ENCODE data around the gene TMEM18. TPM values are rescaled to one million over a fixed set of nuclear protein-coding genes. Genes with fewer than 3 reads are reported as not detected.

Gene TMEM18
- total RNA-seq, 1 experiment from 2014 or later: 33.5 TPM

DNA sequence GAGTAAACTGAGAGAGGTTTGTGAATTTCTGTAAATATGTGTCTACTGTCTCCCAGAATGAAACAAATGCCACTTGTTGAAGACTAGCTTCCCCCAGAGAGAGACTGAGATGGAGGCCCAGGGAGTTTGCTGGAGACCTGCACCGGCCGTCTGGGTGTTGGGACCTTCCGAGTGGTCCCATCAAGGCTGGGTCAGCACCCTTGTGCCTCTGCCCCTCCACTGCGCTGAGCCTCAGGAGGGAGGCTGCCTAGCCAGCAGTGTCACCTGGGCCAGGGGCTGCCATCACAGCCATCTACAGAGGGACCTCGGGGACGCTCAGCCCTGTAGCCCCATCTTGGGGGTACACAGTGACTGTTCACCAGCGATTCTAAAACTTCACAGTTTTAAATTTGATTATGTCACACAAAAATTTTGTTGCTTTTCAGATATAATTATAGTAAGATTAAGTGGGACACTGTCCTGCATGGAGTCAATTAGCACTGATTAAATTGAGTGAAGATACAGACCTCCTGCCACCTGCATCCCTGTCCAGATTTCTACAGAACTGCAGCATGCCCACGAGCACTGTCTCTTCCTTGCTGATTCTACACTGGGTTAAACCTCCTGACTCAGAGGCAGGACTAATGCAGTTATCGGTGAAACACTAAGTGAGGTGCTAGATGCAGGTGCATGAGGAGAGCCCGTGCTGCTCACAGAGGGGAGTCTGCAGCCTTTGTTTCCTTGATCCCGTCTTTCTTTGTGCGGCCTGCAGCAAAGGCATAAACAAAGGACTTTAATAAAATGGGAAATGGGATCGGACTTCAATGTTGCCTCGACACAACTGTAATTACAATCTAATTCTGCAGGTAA, 50.5 kb downstream of the TMEM18 start:
- ChIA-PET POLR2A (no interaction called here), RAD21 (ENCODE audit: low non-redundant PET in 1 of 2, low total read pairs in 2 of 2, uncharacterized antibody in 2 of 2, unreplicated experiment in 2 of 2) (no interaction called here), CTCF (no interaction called here)
- no peaks in the 10 kb centered on the region for H3K79me2 ChIP-seq (ENCODE audit: insufficient read depth, low read length)
- H2AFZ ChIP-seq (ENCODE audit: low read depth, low read length, poor library complexity, severe bottlenecking): no peak overlapping the region
- no peaks in the 10 kb centered on the region for H3K27me3 ChIP-seq (ENCODE audit: insufficient read depth, low read length)
- H3K36me3 ChIP-seq (ENCODE audit: control insufficient read depth in 1 of 2, insufficient read depth in 2 of 2, low read length in 2 of 2): no peaks in the 10 kb centered on the region
- TF ChIP-seq JUND (IDR thresholded peaks at IDR 0.05) (no peak), POLR2AphosphoS5 (IDR thresholded peaks at IDR 0.05; ENCODE audit: low read depth, low read length) (no peak), EZH2 (IDR thresholded peaks at IDR 0.05) (no peak), ZFX (IDR thresholded peaks at IDR 0.05) (no peak), TCF7L2 (IDR thresholded peaks at IDR 0.05; ENCODE audit: borderline replicate concordance, extremely low read depth, insufficient read depth, insufficient read length) (no peak), SP1 (IDR thresholded peaks at IDR 0.05; ENCODE audit: low read depth) (no peak), FOSL1 (IDR thresholded peaks at IDR 0.05; ENCODE audit: low read depth) (no peak), YY1 (IDR thresholded peaks at IDR 0.05; ENCODE audit: extremely low read depth, insufficient replicate concordance, low read depth, low read length) (no peak), POLR2A (IDR thresholded peaks at IDR 0.05; ENCODE audit: borderline replicate concordance, extremely low read depth, insufficient read depth, insufficient read length) (no peak), EZH2phosphoT487 (IDR thresholded peaks at IDR 0.05; ENCODE audit: borderline replicate concordance) (no peak), RAD21 (IDR thresholded peaks at IDR 0.05; ENCODE audit: low read depth) (no peak), ZNF274 (IDR thresholded peaks at IDR 0.05; ENCODE audit: low read depth, low read length) (no peak), EGR1 (IDR thresholded peaks at IDR 0.05; ENCODE audit: low read depth) (no peak), ELF1 (IDR thresholded peaks at IDR 0.05; ENCODE audit: borderline replicate concordance, low read depth) (no peak), CEBPB (IDR thresholded peaks at IDR 0.05; ENCODE audit: low read depth) (no peak), SRF (IDR thresholded peaks at IDR 0.05; ENCODE audit: low read depth) (no peak)
- TF ChIP-seq, protein P1, sequence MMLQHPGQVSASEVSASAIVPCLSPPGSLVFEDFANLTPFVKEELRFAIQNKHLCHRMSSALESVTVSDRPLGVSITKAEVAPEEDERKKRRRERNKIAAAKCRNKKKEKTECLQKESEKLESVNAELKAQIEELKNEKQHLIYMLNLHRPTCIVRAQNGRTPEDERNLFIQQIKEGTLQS (IDR thresholded peaks at IDR 0.05): no peak
- TF ChIP-seq, protein P2, sequence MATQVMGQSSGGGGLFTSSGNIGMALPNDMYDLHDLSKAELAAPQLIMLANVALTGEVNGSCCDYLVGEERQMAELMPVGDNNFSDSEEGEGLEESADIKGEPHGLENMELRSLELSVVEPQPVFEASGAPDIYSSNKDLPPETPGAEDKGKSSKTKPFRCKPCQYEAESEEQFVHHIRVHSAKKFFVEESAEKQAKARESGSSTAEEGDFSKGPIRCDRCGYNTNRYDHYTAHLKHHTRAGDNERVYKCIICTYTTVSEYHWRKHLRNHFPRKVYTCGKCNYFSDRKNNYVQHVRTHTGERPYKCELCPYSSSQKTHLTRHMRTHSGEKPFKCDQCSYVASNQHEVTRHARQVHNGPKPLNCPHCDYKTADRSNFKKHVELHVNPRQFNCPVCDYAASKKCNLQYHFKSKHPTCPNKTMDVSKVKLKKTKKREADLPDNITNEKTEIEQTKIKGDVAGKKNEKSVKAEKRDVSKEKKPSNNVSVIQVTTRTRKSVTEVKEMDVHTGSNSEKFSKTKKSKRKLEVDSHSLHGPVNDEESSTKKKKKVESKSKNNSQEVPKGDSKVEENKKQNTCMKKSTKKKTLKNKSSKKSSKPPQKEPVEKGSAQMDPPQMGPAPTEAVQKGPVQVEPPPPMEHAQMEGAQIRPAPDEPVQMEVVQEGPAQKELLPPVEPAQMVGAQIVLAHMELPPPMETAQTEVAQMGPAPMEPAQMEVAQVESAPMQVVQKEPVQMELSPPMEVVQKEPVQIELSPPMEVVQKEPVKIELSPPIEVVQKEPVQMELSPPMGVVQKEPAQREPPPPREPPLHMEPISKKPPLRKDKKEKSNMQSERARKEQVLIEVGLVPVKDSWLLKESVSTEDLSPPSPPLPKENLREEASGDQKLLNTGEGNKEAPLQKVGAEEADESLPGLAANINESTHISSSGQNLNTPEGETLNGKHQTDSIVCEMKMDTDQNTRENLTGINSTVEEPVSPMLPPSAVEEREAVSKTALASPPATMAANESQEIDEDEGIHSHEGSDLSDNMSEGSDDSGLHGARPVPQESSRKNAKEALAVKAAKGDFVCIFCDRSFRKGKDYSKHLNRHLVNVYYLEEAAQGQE (IDR thresholded peaks at IDR 0.05; ENCODE audit: low read depth): no peak
- TF ChIP-seq, protein P3, sequence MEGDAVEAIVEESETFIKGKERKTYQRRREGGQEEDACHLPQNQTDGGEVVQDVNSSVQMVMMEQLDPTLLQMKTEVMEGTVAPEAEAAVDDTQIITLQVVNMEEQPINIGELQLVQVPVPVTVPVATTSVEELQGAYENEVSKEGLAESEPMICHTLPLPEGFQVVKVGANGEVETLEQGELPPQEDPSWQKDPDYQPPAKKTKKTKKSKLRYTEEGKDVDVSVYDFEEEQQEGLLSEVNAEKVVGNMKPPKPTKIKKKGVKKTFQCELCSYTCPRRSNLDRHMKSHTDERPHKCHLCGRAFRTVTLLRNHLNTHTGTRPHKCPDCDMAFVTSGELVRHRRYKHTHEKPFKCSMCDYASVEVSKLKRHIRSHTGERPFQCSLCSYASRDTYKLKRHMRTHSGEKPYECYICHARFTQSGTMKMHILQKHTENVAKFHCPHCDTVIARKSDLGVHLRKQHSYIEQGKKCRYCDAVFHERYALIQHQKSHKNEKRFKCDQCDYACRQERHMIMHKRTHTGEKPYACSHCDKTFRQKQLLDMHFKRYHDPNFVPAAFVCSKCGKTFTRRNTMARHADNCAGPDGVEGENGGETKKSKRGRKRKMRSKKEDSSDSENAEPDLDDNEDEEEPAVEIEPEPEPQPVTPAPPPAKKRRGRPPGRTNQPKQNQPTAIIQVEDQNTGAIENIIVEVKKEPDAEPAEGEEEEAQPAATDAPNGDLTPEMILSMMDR (IDR thresholded peaks at IDR 0.05 in 2 of 3, conservative IDR thresholded peaks at IDR 0.05 in 1 of 3; ENCODE audit: borderline replicate concordance in 1 of 3, insufficient read depth in 1 of 3, low read depth in 2 of 3, low read length in 2 of 3): no peak
- DNase-seq (ENCODE audit: low read depth, low spot score): no peak
- no TSS peak for BruUV-seq (replicated peaks)
- intact Hi-C loops (cut with micrococcal nuclease): no loop called here
- no peak for ATAC-seq
- H3K9ac ChIP-seq (ENCODE audit: low read length): no peak overlapping the region
- no peak overlapping the region for H3K27ac ChIP-seq (ENCODE audit: low read depth, low read length)
- H3K9me2 ChIP-seq (ENCODE audit: insufficient read depth): no peaks in the 10 kb centered on the region
- no peak overlapping the region for H3K4me3 ChIP-seq (replicated peaks in 1 of 2; ENCODE audit: low read depth in 1 of 2, low read length in 2 of 2)
- no peak overlapping the region for H3K4me2 ChIP-seq (ENCODE audit: low read length)
- H3K9me3 ChIP-seq (ENCODE audit: control insufficient read depth in 1 of 2, insufficient read depth in 1 of 2, low read depth in 1 of 2, low read length in 2 of 2): no peaks in the 10 kb centered on the region
- H3K4me1 ChIP-seq (ENCODE audit: control insufficient read depth in 1 of 2, insufficient read depth in 2 of 2, low read length in 2 of 2): no peaks in the 10 kb centered on the region
- no peaks in the 10 kb centered on the region for H4K20me1 ChIP-seq (ENCODE audit: insufficient read depth)

All from HCT116 (cell line).